ENCODE measurements around the gene FOXC2. TPM values are rescaled to one million over a fixed set of nuclear protein-coding genes. Genes with fewer than 3 reads are reported as not detected.

FOXC2 gene
- total and polyA plus RNA-seq, 2 of the 13 experiments (the other 11 are each of a cell fraction or from before 2014, with no cell fraction given), result not detected

- H3K4me2 ChIP-seq (ENCODE audit: low read depth, low read length), result no peak overlapping the region
- no peak for DNase-seq (ENCODE audit: low spot score)
- no peak overlapping the region for H2AFZ ChIP-seq (ENCODE audit: low read length)
- in situ Hi-C loops (cut with HindIII; ENCODE audit: extremely low pct_ligation_motif_present, low pct_unique_long_range_greater_than_20kb) (loop anchor here (5.0 to 10.0 kb wide), 4 partner anchors 305 to 705 kb away; no protein-coding TSS in a partner anchor), intact Hi-C loops (cut with micrococcal nuclease; ENCODE audit: unreplicated experiment) (no loop called here)
- WGBS (ENCODE audit: low lambda C conversion rate), result 1% methylated on average over 13 of the region's 13 CpGs
- POLR2A ChIA-PET, result no interaction called here
- H3K9ac ChIP-seq (ENCODE audit: insufficient read depth, low read depth, low read length), result no peak overlapping the region
- no peaks in the 10 kb centered on the region for H3K4me1 ChIP-seq (ENCODE audit: insufficient read depth, low read length)
- no peaks in the 10 kb centered on the region for H4K20me1 ChIP-seq (ENCODE audit: insufficient read depth, low read length)
- BruUV-seq (replicated peaks), result no TSS peak
- no peaks in the 10 kb centered on the region for H3K9me3 ChIP-seq (ENCODE audit: low read length)
- CTCF ChIA-PET (ENCODE audit: low intra/inter-chr PET ratio, low total read pairs), result interaction anchor here (0.6 kb wide), 1 partner anchor 303 kb away, joined by 4 read pairs; no protein-coding TSS in a partner anchor
- no peak overlapping the region for H3K4me3 ChIP-seq (replicated peaks in 1 of 3; ENCODE audit: insufficient read depth in 1 of 3, low read depth in 2 of 3, low read length in 3 of 3)
- no peak for ATAC-seq
- H3K27me3 ChIP-seq (ENCODE audit: control insufficient read depth in 1 of 2, insufficient read depth in 2 of 2, low read length in 2 of 2), result peaks cover 22 to 82% of the 10 kb centered on the region in 2 experiments
- H3K36me3 ChIP-seq (replicated peaks in 1 of 2; ENCODE audit: control insufficient read depth in 1 of 2, insufficient read depth in 2 of 2, low read length in 2 of 2), result no peaks in the 10 kb centered on the region
- no peaks in the 10 kb centered on the region for H3K79me2 ChIP-seq (ENCODE audit: insufficient read depth, low read length)
- no peak overlapping the region for H3K27ac ChIP-seq (ENCODE audit: extremely low read length, insufficient read depth, low read length)
- no peak for FAIRE-seq
- TF ChIP-seq ZFP90 (CRISPR knock-in tag; IDR thresholded peaks at IDR 0.05; ENCODE audit: borderline replicate concordance) (no peak), SP1 (IDR thresholded peaks at IDR 0.05) (no peak), SP1 (CRISPR knock-in tag; IDR thresholded peaks at IDR 0.05) (no peak), ZNF253 (CRISPR knock-in tag; IDR thresholded peaks at IDR 0.05; ENCODE audit: borderline replicate concordance) (no peak), KLF12 (CRISPR knock-in tag; IDR thresholded peaks at IDR 0.05; ENCODE audit: borderline replicate concordance) (no peak), GLI4 (CRISPR knock-in tag; IDR thresholded peaks at IDR 0.05; ENCODE audit: borderline replicate concordance) (no peak), PAF1 (CRISPR knock-in tag; IDR thresholded peaks at IDR 0.05) (no peak), ZNF672 (CRISPR knock-in tag; IDR thresholded peaks at IDR 0.05) (no peak), ZNF788 (CRISPR knock-in tag; IDR thresholded peaks at IDR 0.05; ENCODE audit: borderline replicate concordance) (no peak), EZH2 (conservative IDR thresholded peaks at IDR 0.05; ENCODE audit: low read depth, low read length) (0 out of 2 replicates have a peak, but pooled peaks have one; percentile 25), CBX2 (IDR thresholded peaks at IDR 0.05; ENCODE audit: low read depth, low read length) (peak; percentile 44; the same call in 1 of the 2 replicates), CBX2 (CRISPR knock-in tag; IDR thresholded peaks at IDR 0.05; ENCODE audit: low read depth) (no peak), ZSCAN25 (CRISPR knock-in tag; IDR thresholded peaks at IDR 0.05) (no peak), ZNF547 (CRISPR knock-in tag; IDR thresholded peaks at IDR 0.05) (no peak), TOPORS (CRISPR knock-in tag; IDR thresholded peaks at IDR 0.05) (no peak), ZNF3 (CRISPR knock-in tag; IDR thresholded peaks at IDR 0.05) (no peak)
- TF ChIP-seq, protein P1, sequence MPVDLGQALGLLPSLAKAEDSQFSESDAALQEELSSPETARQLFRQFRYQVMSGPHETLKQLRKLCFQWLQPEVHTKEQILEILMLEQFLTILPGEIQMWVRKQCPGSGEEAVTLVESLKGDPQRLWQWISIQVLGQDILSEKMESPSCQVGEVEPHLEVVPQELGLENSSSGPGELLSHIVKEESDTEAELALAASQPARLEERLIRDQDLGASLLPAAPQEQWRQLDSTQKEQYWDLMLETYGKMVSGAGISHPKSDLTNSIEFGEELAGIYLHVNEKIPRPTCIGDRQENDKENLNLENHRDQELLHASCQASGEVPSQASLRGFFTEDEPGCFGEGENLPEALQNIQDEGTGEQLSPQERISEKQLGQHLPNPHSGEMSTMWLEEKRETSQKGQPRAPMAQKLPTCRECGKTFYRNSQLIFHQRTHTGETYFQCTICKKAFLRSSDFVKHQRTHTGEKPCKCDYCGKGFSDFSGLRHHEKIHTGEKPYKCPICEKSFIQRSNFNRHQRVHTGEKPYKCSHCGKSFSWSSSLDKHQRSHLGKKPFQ (CRISPR knock-in tag; IDR thresholded peaks at IDR 0.05; ENCODE audit: insufficient replicate concordance), result no peak
- TF ChIP-seq, protein P2, sequence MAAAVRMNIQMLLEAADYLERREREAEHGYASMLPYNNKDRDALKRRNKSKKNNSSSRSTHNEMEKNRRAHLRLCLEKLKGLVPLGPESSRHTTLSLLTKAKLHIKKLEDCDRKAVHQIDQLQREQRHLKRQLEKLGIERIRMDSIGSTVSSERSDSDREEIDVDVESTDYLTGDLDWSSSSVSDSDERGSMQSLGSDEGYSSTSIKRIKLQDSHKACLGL (CRISPR knock-in tag; IDR thresholded peaks at IDR 0.05), result no peak
- TF ChIP-seq, protein P3, sequence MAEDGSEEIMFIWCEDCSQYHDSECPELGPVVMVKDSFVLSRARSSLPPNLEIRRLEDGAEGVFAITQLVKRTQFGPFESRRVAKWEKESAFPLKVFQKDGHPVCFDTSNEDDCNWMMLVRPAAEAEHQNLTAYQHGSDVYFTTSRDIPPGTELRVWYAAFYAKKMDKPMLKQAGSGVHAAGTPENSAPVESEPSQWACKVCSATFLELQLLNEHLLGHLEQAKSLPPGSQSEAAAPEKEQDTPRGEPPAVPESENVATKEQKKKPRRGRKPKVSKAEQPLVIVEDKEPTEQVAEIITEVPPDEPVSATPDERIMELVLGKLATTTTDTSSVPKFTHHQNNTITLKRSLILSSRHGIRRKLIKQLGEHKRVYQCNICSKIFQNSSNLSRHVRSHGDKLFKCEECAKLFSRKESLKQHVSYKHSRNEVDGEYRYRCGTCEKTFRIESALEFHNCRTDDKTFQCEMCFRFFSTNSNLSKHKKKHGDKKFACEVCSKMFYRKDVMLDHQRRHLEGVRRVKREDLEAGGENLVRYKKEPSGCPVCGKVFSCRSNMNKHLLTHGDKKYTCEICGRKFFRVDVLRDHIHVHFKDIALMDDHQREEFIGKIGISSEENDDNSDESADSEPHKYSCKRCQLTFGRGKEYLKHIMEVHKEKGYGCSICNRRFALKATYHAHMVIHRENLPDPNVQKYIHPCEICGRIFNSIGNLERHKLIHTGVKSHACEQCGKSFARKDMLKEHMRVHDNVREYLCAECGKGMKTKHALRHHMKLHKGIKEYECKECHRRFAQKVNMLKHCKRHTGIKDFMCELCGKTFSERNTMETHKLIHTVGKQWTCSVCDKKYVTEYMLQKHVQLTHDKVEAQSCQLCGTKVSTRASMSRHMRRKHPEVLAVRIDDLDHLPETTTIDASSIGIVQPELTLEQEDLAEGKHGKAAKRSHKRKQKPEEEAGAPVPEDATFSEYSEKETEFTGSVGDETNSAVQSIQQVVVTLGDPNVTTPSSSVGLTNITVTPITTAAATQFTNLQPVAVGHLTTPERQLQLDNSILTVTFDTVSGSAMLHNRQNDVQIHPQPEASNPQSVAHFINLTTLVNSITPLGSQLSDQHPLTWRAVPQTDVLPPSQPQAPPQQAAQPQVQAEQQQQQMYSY (CRISPR knock-in tag; IDR thresholded peaks at IDR 0.05), result no peak
Measured at GRCh38 chr16:86569701-86570447, 3.2 kb downstream of the FOXC2 start.
